GM12875 (cell line): ENCODE measurements around the gene TRERF1.

ENCODE experiments used
- H3K4me3 ChIP-seq: one replicate; pipeline ENCODE4 v1.5.1; 2011; ENCODE audit warnings: low read depth, low read length, control low read depth
- TF ChIP-seq, protein P1 (sequence below): IDR thresholded peaks from 2 replicates; pipeline ENCODE4 v1.5.1; 2011; ENCODE audit warnings: low read depth, mild to moderate bottlenecking, control low read depth, inconsistent platforms, low read length, moderate library complexity, borderline replicate concordance; ENCODE audit not compliant: insufficient read depth

The TRERF1 gene

GRCh38 chr6:42260396-42260888, 191.3 kb downstream of the TRERF1 start:
- no peak overlapping the region for H3K4me3 ChIP-seq

GRCh38 chr6:42259841-42260395, 191.8 kb downstream of the TRERF1 start:
- H3K4me3 ChIP-seq: no peak overlapping the region
- TF ChIP-seq, protein P1, sequence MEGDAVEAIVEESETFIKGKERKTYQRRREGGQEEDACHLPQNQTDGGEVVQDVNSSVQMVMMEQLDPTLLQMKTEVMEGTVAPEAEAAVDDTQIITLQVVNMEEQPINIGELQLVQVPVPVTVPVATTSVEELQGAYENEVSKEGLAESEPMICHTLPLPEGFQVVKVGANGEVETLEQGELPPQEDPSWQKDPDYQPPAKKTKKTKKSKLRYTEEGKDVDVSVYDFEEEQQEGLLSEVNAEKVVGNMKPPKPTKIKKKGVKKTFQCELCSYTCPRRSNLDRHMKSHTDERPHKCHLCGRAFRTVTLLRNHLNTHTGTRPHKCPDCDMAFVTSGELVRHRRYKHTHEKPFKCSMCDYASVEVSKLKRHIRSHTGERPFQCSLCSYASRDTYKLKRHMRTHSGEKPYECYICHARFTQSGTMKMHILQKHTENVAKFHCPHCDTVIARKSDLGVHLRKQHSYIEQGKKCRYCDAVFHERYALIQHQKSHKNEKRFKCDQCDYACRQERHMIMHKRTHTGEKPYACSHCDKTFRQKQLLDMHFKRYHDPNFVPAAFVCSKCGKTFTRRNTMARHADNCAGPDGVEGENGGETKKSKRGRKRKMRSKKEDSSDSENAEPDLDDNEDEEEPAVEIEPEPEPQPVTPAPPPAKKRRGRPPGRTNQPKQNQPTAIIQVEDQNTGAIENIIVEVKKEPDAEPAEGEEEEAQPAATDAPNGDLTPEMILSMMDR: no peak

More at GRCh38 chr6:42260396-42260888, 191.3 kb downstream of the TRERF1 start:
- TF ChIP-seq, protein P1: no peak

DNA sequence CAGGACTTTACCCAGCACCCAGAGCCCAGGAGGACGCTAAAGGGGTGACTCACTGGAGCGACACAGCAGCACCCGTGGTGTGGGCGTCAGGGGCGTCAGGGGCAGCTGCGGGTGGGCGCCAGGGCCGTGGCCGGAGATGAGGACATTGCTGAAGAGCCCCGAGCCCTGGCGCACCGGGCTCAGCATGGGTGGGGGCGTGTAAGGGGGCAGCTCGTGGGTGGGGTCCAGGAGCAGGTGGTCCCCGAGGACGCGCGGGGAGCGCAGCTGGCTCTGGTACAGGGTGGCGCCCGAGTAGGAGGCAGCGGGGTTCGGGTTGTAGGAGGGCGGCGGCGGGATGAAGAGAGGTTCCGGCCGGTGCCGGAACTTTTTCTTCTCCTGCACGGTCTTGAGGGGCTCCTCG, 192.4 kb downstream of the TRERF1 start:
- TF ChIP-seq, protein P1: no peak
- H3K4me3 ChIP-seq: no peak overlapping the region

DNA sequence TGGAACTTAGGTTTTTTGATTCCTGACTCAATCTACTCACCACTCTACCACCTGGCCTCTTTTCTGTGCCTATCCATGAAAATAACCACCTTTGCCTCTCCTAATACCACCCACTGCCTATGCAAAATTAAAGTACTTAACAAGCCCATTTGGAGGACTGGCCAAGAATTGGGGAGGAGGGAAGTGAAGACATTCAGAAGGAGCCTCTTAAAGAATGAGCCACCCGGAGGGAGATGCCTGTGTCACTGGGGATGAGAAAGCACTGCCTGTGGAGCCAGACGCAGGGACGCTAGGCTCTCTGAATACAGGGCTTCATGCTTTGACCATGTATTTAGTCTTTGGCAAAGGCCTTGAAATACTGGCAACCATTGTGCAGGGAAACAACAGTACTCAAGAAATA, 194.1 kb downstream of the TRERF1 start:
- H3K4me3 ChIP-seq: no peak overlapping the region
- TF ChIP-seq, protein P1: no peak

DNA sequence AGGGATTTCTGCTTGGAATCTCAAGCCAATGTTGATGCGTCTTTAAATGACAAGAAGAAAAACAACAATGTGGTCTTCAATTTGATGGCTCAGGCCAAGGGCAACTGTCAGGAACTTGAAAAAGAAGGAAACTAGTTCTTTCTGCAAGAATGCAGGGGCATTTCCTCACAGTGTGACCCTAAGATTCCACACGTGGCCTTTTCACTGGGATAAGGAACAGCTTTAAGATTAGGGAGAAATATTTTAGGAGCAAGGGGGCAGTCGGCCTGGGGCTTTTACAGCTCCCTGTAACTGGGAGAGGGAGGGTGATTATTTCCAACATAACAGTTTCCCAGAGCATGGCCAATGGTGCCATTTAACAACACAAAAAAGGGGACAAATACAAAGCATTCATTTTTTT, 194.7 kb downstream of the TRERF1 start:
- TF ChIP-seq, protein P1: no peak
- H3K4me3 ChIP-seq: no peak overlapping the region

DNA sequence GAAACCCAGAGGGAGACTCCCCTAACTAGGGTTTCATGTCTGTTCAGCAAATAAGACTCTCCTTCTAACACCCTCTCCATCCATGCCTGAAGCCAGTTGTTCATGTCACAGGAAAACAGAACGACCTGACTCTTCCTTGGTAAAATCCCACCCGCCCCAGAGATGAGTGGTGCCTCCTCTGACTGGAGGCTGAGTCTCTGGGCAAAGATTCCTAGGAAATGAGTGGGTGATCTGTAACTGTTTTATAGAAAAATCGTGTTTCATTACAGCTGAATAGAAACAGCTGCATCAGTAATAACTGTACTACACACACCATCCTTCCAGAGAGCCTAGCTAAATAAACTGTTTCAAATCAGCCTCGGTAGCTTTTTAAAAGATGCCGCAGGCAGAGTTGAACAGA, 196.7 kb downstream of the TRERF1 start:
- TF ChIP-seq, protein P1: no peak
- no peak overlapping the region for H3K4me3 ChIP-seq

DNA sequence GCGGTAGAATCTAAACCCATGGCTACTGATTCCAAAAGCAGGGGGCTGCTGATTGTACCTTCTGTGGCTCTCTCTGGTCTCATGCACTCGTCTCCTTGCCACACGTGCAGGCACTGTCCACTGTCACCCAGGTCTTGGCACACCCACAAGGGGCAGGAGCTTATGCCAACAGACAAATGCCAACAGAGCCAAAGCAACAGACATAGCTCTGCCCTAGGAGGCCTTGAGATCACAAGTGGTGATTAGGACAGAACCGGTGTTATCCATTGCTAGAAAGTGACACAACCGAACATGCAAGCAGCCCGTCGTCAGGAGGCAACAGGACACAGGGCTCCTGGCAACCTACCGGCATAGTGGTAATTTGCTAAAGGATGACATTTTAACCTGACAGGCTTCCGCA, 197.2 kb downstream of the TRERF1 start:
- no peak overlapping the region for H3K4me3 ChIP-seq
- TF ChIP-seq, protein P1: no peak
